ENCODE data around the gene IFITM5.

- TF ChIP-seq CTCF (IDR thresholded peaks at IDR 0.05) (no peak), POLR2A (IDR thresholded peaks at IDR 0.05) (no peak)
Measured at GRCh38 chr11:253886-254270, 45.4 kb downstream of the IFITM5 start.
